Measurements from ENCODE around the gene GALNT9. TPM values are rescaled to one million over a fixed set of nuclear protein-coding genes. Genes with fewer than 3 reads are reported as not detected.

Gene GALNT9
- total RNA-seq, 1 experiment from 2014 or later = 2.6 TPM

GRCh38 chr12:132151766-132152410, 177.5 kb downstream of the GALNT9 start:
- Histone ChIP-seq H2AFZ (ENCODE audit: low read depth, low read length, poor library complexity, severe bottlenecking) (no peak overlapping the region), H3K36me3 (ENCODE audit: control insufficient read depth in 1 of 2, insufficient read depth in 2 of 2, low read length in 2 of 2) (peaks cover 0 to 12% of the 10 kb centered on the region in 2 experiments; a peak in 2 of 4 replicates), H3K9me3 (ENCODE audit: control insufficient read depth in 1 of 2, insufficient read depth in 1 of 2, low read depth in 1 of 2, low read length in 2 of 2) (peaks cover 0 to 4% of the 10 kb centered on the region in 2 experiments; a peak in 1 of 4 replicates), H4K20me1 (ENCODE audit: insufficient read depth) (no peaks in the 10 kb centered on the region), H3K79me2 (ENCODE audit: insufficient read depth, low read length) (peaks cover 12% of the 10 kb centered on the region), H3K4me2 (ENCODE audit: low read length) (no peak overlapping the region), H3K27me3 (ENCODE audit: insufficient read depth, low read length) (no peaks in the 10 kb centered on the region), H3K4me1 (ENCODE audit: control insufficient read depth in 1 of 2, insufficient read depth in 2 of 2, low read length in 2 of 2) (no peaks in the 10 kb centered on the region), H3K27ac (ENCODE audit: low read depth, low read length) (no peak overlapping the region), H3K4me3 (replicated peaks in 1 of 2; ENCODE audit: low read depth in 1 of 2, low read length in 2 of 2) (no peak overlapping the region), H3K9ac (ENCODE audit: low read length) (no peak overlapping the region), H3K9me2 (ENCODE audit: insufficient read depth) (no peaks in the 10 kb centered on the region)
- ATAC-seq = no peak
- RAD21 ChIA-PET (ENCODE audit: low non-redundant PET in 1 of 2, low total read pairs in 2 of 2, uncharacterized antibody in 2 of 2, unreplicated experiment in 2 of 2) = interaction anchor here in 1 of 2 experiments (0.7 kb wide), 1 partner anchor 11 kb away, joined by 4 read pairs; no protein-coding TSS in a partner anchor
- TF ChIP-seq RAD21 (IDR thresholded peaks at IDR 0.05; ENCODE audit: low read depth) = no peak
- no peak for TF ChIP-seq ZBTB33 (IDR thresholded peaks at IDR 0.05; ENCODE audit: extremely low read depth, insufficient replicate concordance, low read length)
- TF ChIP-seq FOSL1 (IDR thresholded peaks at IDR 0.05; ENCODE audit: low read depth) = no peak
- no peak for TF ChIP-seq POLR2AphosphoS5 (IDR thresholded peaks at IDR 0.05; ENCODE audit: low read depth, low read length)
- TF ChIP-seq CBX3 (IDR thresholded peaks at IDR 0.05; ENCODE audit: low read depth) = no peak
- intact Hi-C loops (cut with micrococcal nuclease) = loop anchor here (5.0 kb wide), 2 partner anchors 370 to 465 kb away; partner anchors contain the start of gene P2RX2
- BruUV-seq (replicated peaks) = no TSS peak
- no peak for DNase-seq (ENCODE audit: low read depth, low spot score)
- CTCF ChIA-PET = interaction anchor here (1.4 kb wide), 1 partner anchor 263 kb away, joined by 5 read pairs; no protein-coding TSS in a partner anchor
- POLR2A ChIA-PET = no interaction called here

Measured in HCT116 (cell line).